HepG2 (cell line): Measurements from ENCODE around the gene GPLD1. TPM values are rescaled to one million over a fixed set of nuclear protein-coding genes. Genes with fewer than 3 reads are reported as not detected.

Source experiments
- ARNTL ChIP-seq: sonication (generic); formaldehyde crosslinking; IDR thresholded peaks from 2 replicates; pipeline ENCODE4 v1.4.0; 2020; ENCODE audit warnings: mild to moderate bottlenecking, missing genetic modification reagents
- CCAR2 ChIP-seq: fragments of 200-400 bp; formaldehyde crosslinking; optimal IDR thresholded peaks from 2 replicates; pipeline ENCODE3; 2018; ENCODE audit warnings: low read depth, mild to moderate bottlenecking, low read length, moderate library complexity
- FOXA1 ChIP-seq, 2 experiments: fragments of 450-650 bp in 1 of 2; sonication (generic) in 1 of 2; formaldehyde crosslinking in 1 of 2; IDR thresholded peaks; 2 replicates each; pipeline versions ENCODE4 v1.4.0 to v1.6.1; 2016 to 2020; ENCODE audit warnings: missing genetic modification reagents in 1 of 2
- HNF4G ChIP-seq, 2 experiments: sonication (generic) in 1 of 2; formaldehyde crosslinking in 1 of 2; IDR thresholded peaks; 2 replicates each; pipeline versions ENCODE4 v1.4.0 to v1.6.1; 2011 to 2020; ENCODE audit warnings: borderline replicate concordance in 2 of 2, low read depth in 2 of 2, mild to moderate bottlenecking in 2 of 2, low read length in 1 of 2, missing genetic modification reagents in 1 of 2, moderate library complexity in 1 of 2
- KMT2B ChIP-seq: IDR thresholded peaks from 2 replicates; pipeline ENCODE4 v1.6.1; 2016; ENCODE audit warnings: missing genetic modification reagents, missing compliant biosample characterization
- MIER3 ChIP-seq: IDR thresholded peaks from 2 replicates; pipeline ENCODE4 v1.6.1; 2016; ENCODE audit warnings: missing compliant biosample characterization, borderline replicate concordance
- MIXL1 ChIP-seq: IDR thresholded peaks from 2 replicates; pipeline ENCODE4 v1.6.1; 2016
- NR2F1 ChIP-seq, 2 experiments: fragments of 450-650 bp in 1 of 2; formaldehyde crosslinking in 1 of 2; IDR thresholded peaks; 2 replicates each; pipeline versions ENCODE4 v1.5.0 to v1.6.1; 2016 to 2020; ENCODE audit warnings: mild to moderate bottlenecking in 1 of 2, missing compliant biosample characterization in 1 of 2, missing genetic modification reagents in 1 of 2, moderate library complexity in 1 of 2
- ONECUT2 ChIP-seq: sonication (generic); formaldehyde crosslinking; IDR thresholded peaks from 2 replicates; pipeline ENCODE4 v1.4.0; 2020; ENCODE audit warnings: missing genetic modification reagents
- PAX8 ChIP-seq: sonication (generic); formaldehyde crosslinking; IDR thresholded peaks from 2 replicates; pipeline ENCODE4 v1.8.0; 2022; ENCODE audit warnings: mild to moderate bottlenecking, missing genetic modification reagents, borderline replicate concordance
- POLR2A ChIP-seq, 2 experiments: IDR thresholded peaks; 2 replicates each; pipeline ENCODE4 v1.6.1; 2011; ENCODE audit warnings: low read depth in 2 of 2, low read length in 2 of 2, mild to moderate bottlenecking in 1 of 2, moderate library complexity in 1 of 2; ENCODE audit not compliant: insufficient read depth in 1 of 2
- SMAD9 ChIP-seq: sonication (generic); formaldehyde crosslinking; IDR thresholded peaks from 2 replicates; pipeline ENCODE4 v1.5.1; 2020; ENCODE audit warnings: mild to moderate bottlenecking, missing genetic modification reagents
- SOX5 ChIP-seq: IDR thresholded peaks from 2 replicates; pipeline ENCODE4 v1.6.1; 2016; ENCODE audit warnings: borderline replicate concordance
- SRY ChIP-seq: sonication (generic); formaldehyde crosslinking; IDR thresholded peaks from 2 replicates; pipeline ENCODE4 v1.8.0; 2022; ENCODE audit warnings: mild to moderate bottlenecking, missing genetic modification reagents
- ZBTB7A ChIP-seq: sonication (generic); formaldehyde crosslinking; IDR thresholded peaks from 2 replicates; pipeline ENCODE4 v1.8.0; 2022; ENCODE audit warnings: mild to moderate bottlenecking, missing genetic modification reagents
- ZNF296 ChIP-seq: sonication (generic); formaldehyde crosslinking; conservative IDR thresholded peaks from 2 replicates; pipeline ENCODE4 v1.5.0; 2020; ENCODE audit warnings: mild to moderate bottlenecking, missing genetic modification reagents
- ZNF605 ChIP-seq: sonication (generic); formaldehyde crosslinking; IDR thresholded peaks from 2 replicates; pipeline ENCODE4 v1.8.0; 2022; ENCODE audit warnings: mild to moderate bottlenecking, missing genetic modification reagents
- ZNF710 ChIP-seq: sonication (generic); formaldehyde crosslinking; IDR thresholded peaks from 2 replicates; pipeline ENCODE4 v1.5.0; 2020; ENCODE audit warnings: mild to moderate bottlenecking, missing genetic modification reagents, borderline replicate concordance
- ZNF792 ChIP-seq: IDR thresholded peaks from 2 replicates; pipeline ENCODE4 v1.6.1; 2016
- polyA plus RNA-seq, 8 experiments: library from polyadenylated mRNA; depleted of rRNA in 3 of 8; stranded (reverse) in 7 of 8; unstranded in 1 of 8; fragments of >200 nt; fragmentation: Illumina TruSeq in 4 of 8; extraction: Trizol in 4 of 8; gene quantifications; 2 replicates each; pipeline versions ENCODE4 v1.2.1 to v1.2.3, GENCODE V29; 2011 to 2016; ENCODE audit warnings: low read depth in 4 of 8, missing spikeins in 1 of 8, mixed read lengths in 1 of 8; ENCODE audit not compliant: insufficient read depth in 1 of 8
- total RNA-seq, 5 experiments: library from RNA; depleted of rRNA; stranded (reverse); fragments of >200 nt; fragmentation: Illumina TruSeq; extraction: Trizol; gene quantifications; 2 replicates each; pipeline ENCODE4 v1.2.3, GENCODE V29; 2016; ENCODE audit warnings: low read depth in 1 of 5
- TF ChIP-seq, protein P1 (sequence below): conservative IDR thresholded peaks from 2 replicates; pipeline ENCODE4 v1.6.1; 2018; ENCODE audit warnings: missing genetic modification reagents
- TF ChIP-seq, protein P2 (sequence below): sonication (generic); formaldehyde crosslinking; IDR thresholded peaks from 2 replicates; pipeline ENCODE4 v1.4.0; 2020; ENCODE audit warnings: mild to moderate bottlenecking, missing genetic modification reagents

The GPLD1 gene
- total and polyA plus RNA-seq, 2 of the 13 experiments (the other 11 are each of a cell fraction or from before 2014, with no cell fraction given), result 6.2 to 7.6 TPM

DNA sequence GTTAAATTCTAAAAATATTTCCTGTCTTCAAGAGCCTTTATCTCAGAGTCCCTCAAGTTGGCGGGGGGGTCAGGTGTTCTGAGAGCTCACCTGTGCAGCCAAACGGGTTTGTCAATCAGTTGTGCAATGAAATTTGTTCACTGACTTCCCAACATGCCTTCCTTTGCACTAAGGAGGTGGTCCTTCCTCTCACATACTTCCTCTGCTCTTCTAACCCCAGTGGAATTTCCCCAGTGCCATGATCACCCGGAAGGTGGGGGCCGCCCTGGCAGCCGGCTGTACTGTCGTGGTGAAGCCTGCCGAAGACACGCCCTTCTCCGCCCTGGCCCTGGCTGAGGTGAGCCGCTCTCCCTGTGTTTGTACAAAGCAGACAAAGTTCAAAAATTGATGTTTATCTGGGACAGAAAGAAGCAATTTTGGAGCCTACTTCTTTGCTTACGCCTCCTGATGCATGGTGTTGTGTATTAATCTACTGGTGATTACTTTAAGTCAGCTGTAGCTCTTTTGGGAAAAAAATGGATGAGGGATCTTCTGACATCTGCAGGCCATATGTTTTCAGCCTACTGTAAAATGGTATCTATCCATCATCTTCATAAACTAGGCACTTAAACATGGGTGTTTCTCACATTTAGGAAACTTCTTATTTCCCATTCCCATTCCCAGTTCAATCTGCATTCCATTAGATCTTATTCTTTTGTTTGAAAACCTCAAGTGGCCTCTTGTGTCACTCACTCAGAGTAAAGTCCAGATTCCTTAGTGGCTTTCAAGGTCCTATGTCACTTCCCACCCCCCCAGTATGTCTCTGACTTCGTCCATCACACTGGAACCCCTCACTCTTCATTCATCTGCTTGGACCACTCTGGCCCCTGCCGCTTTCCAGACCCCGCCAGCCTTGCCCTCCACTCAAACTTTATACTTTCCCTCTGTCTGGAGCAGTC lies 15.5 kb upstream of the GPLD1 start (continued):
- TF ChIP-seq ZNF605 (peak; percentile 71; the same call in 1 of the 2 replicates), PAX8 (CRISPR knock-in tag) (no peak), ARNTL (peak; percentile 31; the same call in 1 of the 2 replicates), ZNF296 (CRISPR knock-in tag) (no peak), ZNF710 (peak; percentile 80; the same call in 1 of the 2 replicates), SOX5 (CRISPR knock-in tag) (peak; percentile 54; the same call in 1 of the 2 replicates), SMAD9 (no peak), CCAR2 (no peak), ZBTB7A (CRISPR knock-in tag) (no peak), HNF4G (IDR thresholded peaks at IDR 0.05; ENCODE audit: borderline replicate concordance, low read depth, low read length) (peak; percentile 53; the same call in 1 of the 2 replicates), HNF4G (CRISPR knock-in tag; IDR thresholded peaks at IDR 0.05; ENCODE audit: borderline replicate concordance, low read depth) (no peak), SRY (CRISPR knock-in tag) (0 out of 2 replicates have a peak, but pooled peaks have one; percentile 36), MIXL1 (CRISPR knock-in tag) (peak; percentile 43; the same call in 1 of the 2 replicates), FOXA1 (IDR thresholded peaks at IDR 0.05) (no peak), FOXA1 (CRISPR knock-in tag; IDR thresholded peaks at IDR 0.05) (0 out of 2 replicates have a peak, but pooled peaks have one; percentile 37), KMT2B (CRISPR knock-in tag) (0 out of 2 replicates have a peak, but pooled peaks have one; percentile 56), ZNF792 (CRISPR knock-in tag) (peak; percentile 60; the same call in 1 of the 2 replicates), POLR2A (IDR thresholded peaks at IDR 0.05; ENCODE audit: insufficient read depth in 1 of 2, low read depth in 2 of 2, low read length in 2 of 2) (peak in 1 of 2 experiments; percentile 39; a peak in 1 of 4 replicates), ONECUT2 (no peak), MIER3 (CRISPR knock-in tag) (no peak; the same call in 1 of the 2 replicates), NR2F1 (CRISPR knock-in tag; IDR thresholded peaks at IDR 0.05) (no peak)
- TF ChIP-seq, protein P1, sequence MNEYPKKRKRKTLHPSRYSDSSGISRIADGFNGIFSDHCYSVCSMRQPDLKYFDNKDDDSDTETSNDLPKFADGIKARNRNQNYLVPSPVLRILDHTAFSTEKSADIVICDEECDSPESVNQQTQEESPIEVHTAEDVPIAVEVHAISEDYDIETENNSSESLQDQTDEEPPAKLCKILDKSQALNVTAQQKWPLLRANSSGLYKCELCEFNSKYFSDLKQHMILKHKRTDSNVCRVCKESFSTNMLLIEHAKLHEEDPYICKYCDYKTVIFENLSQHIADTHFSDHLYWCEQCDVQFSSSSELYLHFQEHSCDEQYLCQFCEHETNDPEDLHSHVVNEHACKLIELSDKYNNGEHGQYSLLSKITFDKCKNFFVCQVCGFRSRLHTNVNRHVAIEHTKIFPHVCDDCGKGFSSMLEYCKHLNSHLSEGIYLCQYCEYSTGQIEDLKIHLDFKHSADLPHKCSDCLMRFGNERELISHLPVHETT (CRISPR knock-in tag), result peak; percentile 24; the same call in 1 of the 2 replicates
- TF ChIP-seq, protein P2, sequence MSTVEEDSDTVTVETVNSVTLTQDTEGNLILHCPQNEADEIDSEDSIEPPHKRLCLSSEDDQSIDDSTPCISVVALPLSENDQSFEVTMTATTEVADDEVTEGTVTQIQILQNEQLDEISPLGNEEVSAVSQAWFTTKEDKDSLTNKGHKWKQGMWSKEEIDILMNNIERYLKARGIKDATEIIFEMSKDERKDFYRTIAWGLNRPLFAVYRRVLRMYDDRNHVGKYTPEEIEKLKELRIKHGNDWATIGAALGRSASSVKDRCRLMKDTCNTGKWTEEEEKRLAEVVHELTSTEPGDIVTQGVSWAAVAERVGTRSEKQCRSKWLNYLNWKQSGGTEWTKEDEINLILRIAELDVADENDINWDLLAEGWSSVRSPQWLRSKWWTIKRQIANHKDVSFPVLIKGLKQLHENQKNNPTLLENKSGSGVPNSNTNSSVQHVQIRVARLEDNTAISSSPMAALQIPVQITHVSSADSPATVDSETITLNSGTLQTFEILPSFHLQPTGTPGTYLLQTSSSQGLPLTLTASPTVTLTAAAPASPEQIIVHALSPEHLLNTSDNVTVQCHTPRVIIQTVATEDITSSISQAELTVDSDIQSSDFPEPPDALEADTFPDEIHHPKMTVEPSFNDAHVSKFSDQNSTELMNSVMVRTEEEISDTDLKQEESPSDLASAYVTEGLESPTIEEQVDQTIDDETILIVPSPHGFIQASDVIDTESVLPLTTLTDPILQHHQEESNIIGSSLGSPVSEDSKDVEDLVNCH (CRISPR knock-in tag), result no peak
